Hematopoietic multipotent progenitor cell treated with erythropoietin and hydrocortisone succinate and interleukin-3 and kit ligand, for 8 days (in vitro differentiated cells): ENCODE data around the gene SPATA31E1.

Source experiments
- DNase-seq: peaks from one replicate; pipeline ENCODE4 v3.0.0-alpha.2; 2015

Gene SPATA31E1

GRCh38 chr9:87864915-87865314 lies 17.8 kb upstream of the SPATA31E1 start:
- DNase-seq, result no peak

- DNase-seq, result no peak
These were observed 17.1 kb upstream of the SPATA31E1 start for GRCh38 chr9:87865626-87866025.

DNA sequence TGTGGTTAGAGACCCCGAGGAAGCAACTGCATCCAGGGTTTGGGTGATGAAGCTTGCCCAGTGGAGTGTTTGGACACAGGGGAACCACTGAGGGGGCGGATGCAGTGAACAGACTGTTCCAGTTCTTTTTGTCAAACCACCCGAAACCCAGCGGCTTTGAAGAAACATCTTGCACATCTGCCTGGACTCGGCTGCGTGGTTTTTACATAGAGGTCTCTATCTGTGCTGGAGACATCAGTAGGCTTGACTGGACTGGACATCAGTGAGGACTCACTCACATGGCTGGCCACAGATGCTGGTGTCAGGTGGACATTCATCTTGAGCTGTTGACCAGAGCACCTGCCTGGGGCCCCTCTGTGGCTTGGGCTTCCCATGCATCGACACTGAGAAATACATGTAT lies 15.3 kb upstream of the SPATA31E1 start:
- no peak for DNase-seq

DNA sequence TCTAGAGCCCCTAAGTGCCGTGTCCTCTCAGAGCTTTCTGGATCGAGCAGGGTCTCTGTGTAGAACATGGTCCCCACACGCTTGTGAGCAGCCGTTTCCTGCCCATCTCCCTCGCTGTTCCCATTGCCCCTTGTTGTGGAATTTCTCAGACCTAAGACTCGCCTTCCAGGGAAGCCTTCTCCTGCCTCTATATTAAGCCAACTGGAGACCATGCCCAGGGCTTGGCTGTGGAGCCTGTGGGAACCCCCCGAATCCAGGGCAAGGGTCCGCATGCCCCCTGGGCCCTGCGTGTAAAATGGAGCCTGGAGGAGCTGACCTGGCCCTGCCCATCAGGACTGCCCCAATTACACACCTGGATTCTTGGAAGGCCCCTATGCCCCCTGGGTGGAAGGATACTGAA lies 14.5 kb upstream of the SPATA31E1 start:
- no peak for DNase-seq

- no peak for DNase-seq
These were observed 14.0 kb upstream of the SPATA31E1 start for GRCh38 chr9:87868635-87869034.

GRCh38 chr9:87869082-87869481 lies 13.6 kb upstream of the SPATA31E1 start:
- DNase-seq, result no peak

GRCh38 chr9:87871425-87872078 lies 11.1 kb upstream of the SPATA31E1 start:
- DNase-seq, result no peak

GRCh38 chr9:87872079-87872624 lies 10.5 kb upstream of the SPATA31E1 start:
- no peak for DNase-seq

DNA sequence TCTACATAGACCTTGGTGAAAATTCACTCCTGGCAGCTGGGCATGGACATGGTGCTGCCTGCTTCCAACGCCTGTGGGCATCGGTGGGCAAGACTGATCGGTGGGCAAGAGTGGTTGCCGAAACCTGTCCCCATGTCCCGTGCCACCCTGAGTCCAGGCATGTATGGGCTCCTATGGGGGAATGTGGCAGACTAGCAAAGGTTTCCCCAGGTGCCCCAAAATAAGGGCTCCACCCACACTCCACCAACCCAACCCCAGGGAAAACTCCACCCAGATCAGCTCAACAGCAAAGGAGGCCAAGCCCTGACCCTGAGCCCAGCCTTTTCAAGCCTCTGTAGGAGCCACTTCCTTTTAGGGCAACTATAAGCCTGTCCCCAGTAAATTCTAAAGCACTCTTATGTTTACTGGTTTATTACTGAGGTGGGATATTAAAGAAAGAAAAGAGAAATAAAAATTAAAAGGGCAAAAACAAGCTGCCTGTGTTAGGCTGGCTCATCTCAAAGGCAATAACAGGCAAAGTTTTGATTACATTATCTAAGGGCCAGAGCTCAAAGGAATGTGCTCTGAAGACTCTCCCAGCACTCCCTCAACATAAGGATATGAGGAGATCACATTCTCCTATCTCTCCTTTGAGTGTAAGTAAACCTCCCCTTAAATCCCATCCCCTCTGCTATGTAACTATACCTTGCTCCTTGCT lies 8.9 kb upstream of the SPATA31E1 start:
- DNase-seq, result peak; percentile 15

- peak; percentile 9 for DNase-seq
These were observed 8.4 kb upstream of the SPATA31E1 start for GRCh38 chr9:87874304-87874623.

DNA sequence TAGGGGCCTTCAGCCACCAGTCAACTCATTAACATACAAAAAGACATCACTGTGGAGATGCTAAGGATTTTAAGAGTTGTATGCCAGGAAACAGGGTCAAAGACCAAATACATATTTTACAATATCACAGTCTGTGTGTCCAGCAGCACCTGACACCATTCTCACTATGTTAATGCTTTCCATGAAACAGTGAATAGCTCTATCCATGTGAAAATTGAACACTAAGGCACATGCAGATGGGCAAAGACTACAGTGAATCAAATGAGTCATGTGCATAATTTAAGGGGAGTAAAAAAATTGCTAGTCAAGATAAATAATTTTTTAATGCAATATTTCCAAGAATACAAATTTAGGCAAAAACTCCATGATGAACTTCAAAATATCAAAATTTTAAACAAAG lies 7.6 kb upstream of the SPATA31E1 start:
- no peak for DNase-seq

DNA sequence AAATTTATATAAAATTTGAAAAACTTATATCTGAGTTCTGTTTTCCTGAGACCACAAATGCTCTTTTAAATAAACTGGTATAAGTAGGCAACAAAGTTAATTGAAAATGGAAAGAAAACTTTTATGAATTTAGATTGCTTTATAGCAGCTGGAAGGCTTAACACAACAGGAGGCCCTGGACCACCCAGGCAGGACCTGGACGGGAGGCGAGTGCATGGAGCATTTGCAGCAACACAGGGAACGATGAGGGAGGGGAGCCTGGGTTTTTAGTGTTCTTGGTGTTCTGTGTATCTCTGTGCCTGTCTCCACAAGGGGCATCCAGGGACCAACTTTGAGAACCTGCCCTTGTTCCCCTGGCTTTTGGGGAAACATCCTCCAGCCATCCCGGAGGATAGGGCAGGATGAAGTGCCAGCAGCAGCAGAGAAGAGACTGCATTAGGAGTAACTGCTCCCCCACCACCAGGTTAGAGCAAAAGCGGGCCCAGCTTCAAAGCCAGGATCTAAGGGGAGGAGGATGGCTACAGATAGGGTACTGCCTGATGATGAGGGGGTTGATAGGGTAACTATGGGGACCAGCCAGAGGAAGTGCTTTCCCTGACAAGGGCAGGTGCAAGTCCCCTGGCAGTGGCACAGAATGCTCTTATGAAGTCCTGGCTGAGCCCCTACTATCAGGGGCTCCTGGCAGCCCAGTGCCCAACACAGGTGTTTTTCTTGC lies 6.7 kb upstream of the SPATA31E1 start:
- no peak for DNase-seq

- DNase-seq, result no peak
These were observed 6.0 kb upstream of the SPATA31E1 start for GRCh38 chr9:87876708-87877107.

DNA sequence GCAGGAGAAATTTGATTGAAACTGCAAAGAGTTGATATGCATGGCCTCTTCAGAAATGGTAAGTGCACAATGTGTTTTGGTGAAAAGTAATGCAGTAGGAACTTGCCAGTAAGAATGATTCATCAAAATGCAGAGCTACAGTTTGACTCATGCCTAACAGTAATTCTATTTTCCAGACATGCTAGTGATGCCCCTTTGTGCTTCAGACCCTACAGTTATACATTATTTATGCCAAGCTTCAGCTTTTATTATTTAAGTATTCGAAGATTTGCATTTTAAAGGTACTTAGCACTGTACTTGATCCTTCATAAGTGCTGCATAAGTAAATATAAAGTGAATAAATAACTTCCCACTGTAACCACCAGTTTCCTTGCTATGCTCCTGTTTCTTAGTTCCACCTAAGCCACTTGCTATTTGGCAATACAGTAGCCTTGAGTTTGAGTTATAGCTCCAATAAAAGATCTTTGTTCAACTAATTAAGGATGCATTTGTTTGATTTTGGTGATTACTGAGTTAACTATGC lies 3.6 kb upstream of the SPATA31E1 start:
- DNase-seq, result peak; percentile 63

GRCh38 chr9:87880116-87880515 lies 2.6 kb upstream of the SPATA31E1 start:
- DNase-seq, result no peak

GRCh38 chr9:87880683-87881082 lies 2.0 kb upstream of the SPATA31E1 start:
- DNase-seq, result no peak

DNA sequence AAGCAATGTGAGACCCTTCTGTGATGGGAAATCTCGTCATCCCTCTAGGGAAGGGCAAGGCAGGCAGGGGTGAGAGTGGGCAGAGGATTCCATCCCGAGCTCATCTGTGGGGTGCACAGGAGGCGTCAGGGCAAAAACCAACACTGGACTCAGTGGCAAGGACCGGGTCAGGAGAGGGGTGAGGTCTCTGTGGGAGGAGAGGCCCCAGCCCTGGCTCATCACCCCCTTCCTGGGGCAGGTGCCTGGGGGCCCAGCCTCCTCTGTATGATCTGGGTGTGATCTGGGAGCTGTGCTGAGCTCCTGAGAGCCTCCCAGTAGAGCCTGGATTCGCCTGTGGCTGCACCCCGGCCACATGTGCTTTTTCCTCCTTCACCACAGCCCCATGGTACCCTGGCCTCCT lies 597 bp downstream of the SPATA31E1 start:
- DNase-seq, result no peak

- no peak for DNase-seq
These were observed 1.3 kb downstream of the SPATA31E1 start for GRCh38 chr9:87883990-87884389.

DNA sequence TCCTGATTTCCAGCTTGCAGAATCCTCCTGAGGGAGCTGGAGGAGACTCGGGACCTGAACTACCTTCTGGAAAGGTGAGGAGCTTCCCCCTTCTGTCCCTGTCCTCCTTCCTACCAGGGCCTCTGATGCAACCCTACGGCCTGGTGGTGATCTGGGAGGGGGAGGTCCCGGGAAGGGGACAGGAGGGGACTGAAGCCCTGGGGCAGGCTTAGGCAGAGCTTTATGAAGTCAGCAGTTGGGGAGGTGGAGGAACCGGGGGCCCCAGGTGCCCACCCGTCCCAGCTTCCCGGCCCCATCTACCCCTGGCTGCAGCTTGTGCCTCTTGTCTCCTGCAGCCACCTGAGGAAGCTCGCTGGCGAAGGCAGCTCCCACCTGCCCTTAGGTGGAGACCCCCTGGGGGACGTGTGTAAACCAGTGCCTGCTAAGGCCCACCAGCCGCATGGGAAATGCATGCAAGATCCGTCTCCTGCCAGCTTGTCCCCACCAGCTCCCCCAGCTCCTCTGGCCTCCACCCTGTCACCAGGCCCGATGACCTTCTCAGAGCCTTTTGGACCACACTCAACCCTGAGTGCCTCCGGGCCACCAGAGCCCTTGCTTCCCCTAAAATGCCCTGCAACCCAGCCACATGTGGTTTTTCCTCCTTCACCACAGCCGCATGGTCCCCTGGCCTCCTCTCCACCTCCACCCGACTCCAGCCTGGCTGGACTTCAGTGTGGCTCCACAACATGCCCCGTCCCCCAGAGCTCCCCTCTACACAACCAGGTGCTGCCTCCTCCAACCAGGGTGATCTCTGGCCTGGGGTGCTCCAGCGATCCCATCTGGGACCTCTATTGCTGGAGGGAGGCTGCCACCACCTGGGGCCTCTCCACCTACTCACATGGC lies 2.1 kb downstream of the SPATA31E1 start:
- no peak for DNase-seq

- no peak for DNase-seq
These were observed 3.0 kb downstream of the SPATA31E1 start for GRCh38 chr9:87885484-87886189.

DNA sequence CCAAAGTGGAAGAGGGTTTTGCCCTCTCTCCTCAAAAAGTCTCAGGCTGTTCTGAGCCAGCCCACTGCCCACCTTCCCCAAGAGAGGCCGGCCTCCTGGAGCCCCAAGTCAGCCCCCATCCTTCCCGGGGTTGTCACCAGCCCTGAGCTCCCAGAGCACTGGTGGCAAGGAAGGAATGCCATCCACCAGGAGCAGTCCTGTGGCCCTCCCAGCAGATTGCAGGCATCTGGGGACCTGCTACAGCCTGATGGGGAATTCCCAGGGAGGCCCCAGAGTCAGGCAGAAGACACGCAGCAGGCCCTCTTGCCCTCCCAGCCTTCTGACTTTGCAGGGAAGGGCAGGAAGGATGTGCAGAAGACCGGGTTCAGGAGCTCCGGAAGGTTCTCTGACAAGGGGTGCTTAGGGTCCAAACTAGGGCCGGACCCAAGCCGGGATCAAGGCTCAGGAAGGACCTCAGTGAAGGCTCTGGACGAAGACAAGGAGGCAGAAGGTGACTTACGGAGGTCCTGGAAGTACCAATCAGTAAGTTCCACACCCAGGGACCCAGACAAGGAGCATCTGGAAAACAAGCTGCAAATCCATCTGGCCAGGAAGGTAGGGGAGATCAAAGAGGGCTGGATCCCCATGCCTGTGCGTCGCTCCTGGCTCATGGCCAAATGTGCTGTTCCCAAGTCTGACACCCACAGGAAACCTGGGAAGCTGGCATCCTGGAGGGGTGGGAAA lies 3.7 kb downstream of the SPATA31E1 start:
- no peak for DNase-seq
